GM23248 (cell line): ENCODE measurements around the gene PEX5. TPM values are rescaled to one million over a fixed set of nuclear protein-coding genes. Genes with fewer than 3 reads are reported as not detected.

Experiments used
- DNase-seq: peaks from one replicate; pipeline ENCODE4 v3.0.0-alpha.2; 2015
- H2AFZ ChIP-seq: fragments of 200-600 bp; sonication (generic); 2 replicates; pipeline ENCODE4 v1.6.1; 2016; ENCODE audit warnings: antibody characterized with exemption
- H3F3A ChIP-seq: fragments of 200-600 bp; sonication (generic); 2 replicates; pipeline ENCODE4 v1.6.1; 2016; ENCODE audit warnings: mild to moderate bottlenecking, antibody characterized with exemption, mixed run types; ENCODE audit not compliant: insufficient read depth
- H3K27ac ChIP-seq: fragments of 200-600 bp; sonication (generic); 2 replicates; pipeline ENCODE4 v1.5.1; 2016; ENCODE audit warnings: mild to moderate bottlenecking
- H3K27me3 ChIP-seq: fragments of 200-600 bp; sonication (generic); replicated peaks from 2 replicates; pipeline ENCODE4 v1.6.1; 2016; ENCODE audit warnings: mild to moderate bottlenecking; ENCODE audit not compliant: insufficient read depth
- H3K36me3 ChIP-seq: fragments of 200-600 bp; sonication (generic); 2 replicates; pipeline ENCODE4 v1.6.1; 2016; ENCODE audit warnings: low read depth, mild to moderate bottlenecking
- H3K4me1 ChIP-seq: fragments of 200-600 bp; sonication (generic); 2 replicates; pipeline ENCODE4 v1.6.1; 2016; ENCODE audit warnings: mild to moderate bottlenecking; ENCODE audit not compliant: insufficient read depth
- H3K4me2 ChIP-seq: fragments of 200-600 bp; sonication (generic); one replicate; pipeline ENCODE4 v1.6.1; 2016; ENCODE audit warnings: mild to moderate bottlenecking; ENCODE audit not compliant: unreplicated experiment
- H3K4me3 ChIP-seq: fragments of 200-600 bp; sonication (generic); 2 replicates; pipeline ENCODE4 v1.5.1; 2016; ENCODE audit warnings: mild to moderate bottlenecking
- H3K79me2 ChIP-seq: fragments of 200-600 bp; sonication (generic); 2 replicates; pipeline ENCODE4 v1.6.1; 2016; ENCODE audit warnings: mild to moderate bottlenecking; ENCODE audit not compliant: insufficient read depth
- H3K9ac ChIP-seq: fragments of 200-600 bp; sonication (generic); 2 replicates; pipeline ENCODE4 v1.6.1; 2016; ENCODE audit warnings: mild to moderate bottlenecking
- H3K9me2 ChIP-seq: fragments of 200-600 bp; sonication (generic); 2 replicates; pipeline ENCODE4 v1.6.1; 2016; ENCODE audit warnings: mixed run types, mild to moderate bottlenecking, moderate library complexity; ENCODE audit not compliant: insufficient read depth
- H3K9me3 ChIP-seq: fragments of 200-600 bp; sonication (generic); one replicate; pipeline ENCODE4 v1.6.1; 2017; ENCODE audit warnings: low read depth
- H4K20me1 ChIP-seq: fragments of 200-600 bp; sonication (generic); 2 replicates; pipeline ENCODE4 v1.6.0; 2016; ENCODE audit not compliant: insufficient read depth
- EZH2 ChIP-seq: fragments of 200-600 bp; sonication (generic); IDR thresholded peaks from 2 replicates; pipeline ENCODE4 v1.6.1; 2018; ENCODE audit warnings: antibody characterized with exemption, mild to moderate bottlenecking; ENCODE audit not compliant: insufficient read depth, poor library complexity, severe bottlenecking
- EZH2phosphoT487 ChIP-seq: fragments of 200-600 bp; sonication (generic); IDR thresholded peaks from 2 replicates; pipeline ENCODE4 v1.6.1; 2018; ENCODE audit warnings: antibody characterized with exemption, moderate library complexity, mild to moderate bottlenecking, low read depth; ENCODE audit not compliant: insufficient read depth
- WGBS, 2 experiments: methylation state at CpG; one replicate each; pipeline ENCODE4 v1.1.6; 2015 to 2017; ENCODE audit warnings: low lambda C conversion rate in 2 of 2, low coverage in 1 of 2; ENCODE audit errors: missing lambda C conversion rate in 2 of 2; 5-methylcytosine and 5-hydroxymethylcytosine counted together
- in situ Hi-C: fragments of 300-500 bp; cut with MboI; formaldehyde crosslinking; loops from 2 replicates; pipeline ENCODE4 v1.15.0; 2020
- polyA plus RNA-seq: library from polyadenylated mRNA; unstranded; fragments of >200 nt; fragmentation: Nextera tagmentation; extraction: Ambion mirVana; gene quantifications from 2 replicates; pipeline ENCODE4 v1.2.1, GENCODE V29; 2016
- total RNA-seq: library from RNA; depleted of rRNA; stranded (reverse); fragments of >200 nt; shearing (Covaris generic); gene quantifications from 2 replicates; pipeline ENCODE4 v1.2.3, GENCODE V29; 2014

The PEX5 gene
- total and polyA plus RNA-seq, 2 experiments from 2014 or later: 6.8 to 27.8 TPM

GRCh38 chr12:7188562-7189397, 706 bp upstream of the PEX5 start:
- H3K4me3 ChIP-seq: peak overlapping the region; percentile 72
- peak overlapping the region; percentile 84 for H3K9ac ChIP-seq
- in situ Hi-C loops: no loop called here
- no peaks in the 10 kb centered on the region for H3K9me3 ChIP-seq
- WGBS, 2 experiments: 1 to 2% methylated on average over 21 of the region's 21 CpGs
- H2AFZ ChIP-seq: peak overlapping the region; percentile 92
- peaks cover 13% of the 10 kb centered on the region; the same call in 1 of the 2 replicates for H3F3A ChIP-seq
- H3K4me1 ChIP-seq: peaks cover 26% of the 10 kb centered on the region
- H4K20me1 ChIP-seq: no peaks in the 10 kb centered on the region
- no peak for TF ChIP-seq EZH2phosphoT487
- TF ChIP-seq EZH2: no peak
- peak overlapping the region; percentile 78 for H3K27ac ChIP-seq
- peak overlapping the region; percentile 94 for H3K4me2 ChIP-seq
- no peaks in the 10 kb centered on the region for H3K27me3 ChIP-seq
- peak; percentile 87 for DNase-seq
- no peaks in the 10 kb centered on the region for H3K9me2 ChIP-seq
- H3K36me3 ChIP-seq: no peaks in the 10 kb centered on the region; the same call in 1 of the 2 replicates
- peaks cover 16% of the 10 kb centered on the region; the same call in 1 of the 2 replicates for H3K79me2 ChIP-seq

GRCh38 chr12:7190268-7191055, 976 bp downstream of the PEX5 start:
- WGBS, 2 experiments: 19 to 21% methylated on average over 14 to 17 of the region's 17 CpGs

GRCh38 chr12:7193674-7194073, 4.2 kb downstream of the PEX5 start:
- H3K4me2 ChIP-seq: no peak overlapping the region
- no peak for DNase-seq
- TF ChIP-seq EZH2phosphoT487: no peak
- TF ChIP-seq EZH2: no peak
- H3K9me3 ChIP-seq: no peaks in the 10 kb centered on the region
- no peak overlapping the region for H3K9ac ChIP-seq
- peaks cover 23% of the 10 kb centered on the region for H3K79me2 ChIP-seq
- H2AFZ ChIP-seq: no peak overlapping the region
- no peaks in the 10 kb centered on the region for H3K9me2 ChIP-seq
- peaks cover 1% of the 10 kb centered on the region; the same call in 1 of the 2 replicates for H3K36me3 ChIP-seq
- no peaks in the 10 kb centered on the region for H4K20me1 ChIP-seq
- H3K4me3 ChIP-seq: no peak overlapping the region
- peaks cover 12% of the 10 kb centered on the region for H3K4me1 ChIP-seq
- WGBS, 2 experiments: 70 to 76% methylated on average over 2 of the region's 2 CpGs
- peaks cover 8% of the 10 kb centered on the region; the same call in 1 of the 2 replicates for H3F3A ChIP-seq
- H3K27me3 ChIP-seq: no peaks in the 10 kb centered on the region
- in situ Hi-C loops: no loop called here
- H3K27ac ChIP-seq: no peak overlapping the region

More at GRCh38 chr12:7190268-7191055, 976 bp downstream of the PEX5 start:
- peak overlapping the region; percentile 92 for H2AFZ ChIP-seq
- H3K4me1 ChIP-seq: peaks cover 26% of the 10 kb centered on the region
- TF ChIP-seq EZH2phosphoT487: no peak
- TF ChIP-seq EZH2: no peak
- H3K27ac ChIP-seq: no peak overlapping the region
- no peaks in the 10 kb centered on the region for H3K9me2 ChIP-seq
- H3K27me3 ChIP-seq: no peaks in the 10 kb centered on the region
- H3K4me2 ChIP-seq: peak overlapping the region; percentile 94
- H3F3A ChIP-seq: peaks cover 16% of the 10 kb centered on the region; the same call in 1 of the 2 replicates
- in situ Hi-C loops: no loop called here
- DNase-seq: peak; percentile 74
- H3K36me3 ChIP-seq: no peaks in the 10 kb centered on the region; the same call in 1 of the 2 replicates
- no peaks in the 10 kb centered on the region for H3K9me3 ChIP-seq
- peaks cover 23% of the 10 kb centered on the region for H3K79me2 ChIP-seq
- H3K9ac ChIP-seq: peak overlapping the region; percentile 84
- peak overlapping the region; percentile 72 for H3K4me3 ChIP-seq
- H4K20me1 ChIP-seq: no peaks in the 10 kb centered on the region

- H3K27ac ChIP-seq: no peak overlapping the region
- in situ Hi-C loops: no loop called here
- no peaks in the 10 kb centered on the region for H4K20me1 ChIP-seq
- H3K9me3 ChIP-seq: no peaks in the 10 kb centered on the region
- no peaks in the 10 kb centered on the region for H3K9me2 ChIP-seq
- peaks cover 5% of the 10 kb centered on the region; the same call in 1 of the 2 replicates for H3F3A ChIP-seq
- no peak overlapping the region for H2AFZ ChIP-seq
- DNase-seq: no peak
- H3K9ac ChIP-seq: no peak overlapping the region
- 94 to 100% methylated on average over 2 of the region's 2 CpGs for WGBS, 2 experiments
- H3K4me3 ChIP-seq: no peak overlapping the region
- TF ChIP-seq EZH2: no peak
- peaks cover 7% of the 10 kb centered on the region; the same call in 1 of the 2 replicates for H3K79me2 ChIP-seq
- H3K27me3 ChIP-seq: no peaks in the 10 kb centered on the region
- 0 out of 2 replicates have a peak, but pooled peaks cover 14% of the 10 kb centered on the region for H3K36me3 ChIP-seq
- H3K4me1 ChIP-seq: no peaks in the 10 kb centered on the region
- H3K4me2 ChIP-seq: no peak overlapping the region
These were observed 8.4 kb downstream of the PEX5 start for GRCh38 chr12:7197841-7198240.
